Measurements from ENCODE around the gene H1-8. TPM values are rescaled to one million over a fixed set of nuclear protein-coding genes. Genes with fewer than 3 reads are reported as not detected.

H1-8 gene
- total and polyA plus RNA-seq, 9 of the 15 experiments (the other 6 are each of a cell fraction or from before 2014, with no cell fraction given) = not detected

- Histone ChIP-seq H3K27ac (ENCODE audit: extremely low read depth, low read depth, low read length) (no peak overlapping the region), H3K9me1 (ENCODE audit: control insufficient read depth, insufficient read depth, low read length) (no peaks in the 10 kb centered on the region), H3K4me2 (ENCODE audit: insufficient read depth, low read length) (no peak overlapping the region), H3K4me1 (replicated peaks in 1 of 2; ENCODE audit: control insufficient read depth in 2 of 2, insufficient read depth in 2 of 2, low read length in 2 of 2) (no peaks in the 10 kb centered on the region), H3K27me3 (ENCODE audit: control insufficient read depth in 2 of 2, insufficient read depth in 2 of 2, low read length in 2 of 2) (no peaks in the 10 kb centered on the region), H3K9ac (ENCODE audit: insufficient read depth in 1 of 2, low read depth in 2 of 2, low read length in 2 of 2) (no peak overlapping the region), H3K4me3 (no peak overlapping the region), H3K9me3 (replicated peaks; ENCODE audit: control insufficient read depth, insufficient read depth, low read depth, low read length) (no peaks in the 10 kb centered on the region), H3K36me3 (ENCODE audit: control insufficient read depth, insufficient read depth, low read length) (no peaks in the 10 kb centered on the region), H3K79me2 (ENCODE audit: control insufficient read depth, insufficient read depth, low read length) (no peaks in the 10 kb centered on the region), H2AFZ (ENCODE audit: low read depth, low read length) (no peak overlapping the region), H4K20me1 (replicated peaks; ENCODE audit: control insufficient read depth, insufficient read depth, low read length) (no peaks in the 10 kb centered on the region)
- POLR2A ChIA-PET = no interaction called here
- no TSS peak for BruUV-seq (replicated peaks)
- CTCF ChIA-PET (ENCODE audit: low intra/inter-chr PET ratio) = no interaction called here
- in situ Hi-C loops (cut with MboI) = no loop called here
- FAIRE-seq = no peak
- no CpG with 5 or more reads among the region's 6 CpGs for WGBS (ENCODE audit: insufficient coverage, low coverage, missing lambda C conversion rate)
- no peak for ATAC-seq
- no peak for DNase-seq (ENCODE audit: extremely low read depth in 1 of 4, low spot score in 3 of 4)
- intact Hi-C loops (cut with micrococcal nuclease) = no loop called here
- TF ChIP-seq HCFC1 (IDR thresholded peaks at IDR 0.05; ENCODE audit: low read depth, low read length) = no peak
- TF ChIP-seq ATF6 (CRISPR knock-in tag; IDR thresholded peaks at IDR 0.05) = no peak
- TF ChIP-seq ZNF3 (CRISPR knock-in tag; IDR thresholded peaks at IDR 0.05) = no peak
- TF ChIP-seq ZNF79 (CRISPR knock-in tag; IDR thresholded peaks at IDR 0.05; ENCODE audit: low read depth) = no peak
- no peak for TF ChIP-seq TOE1 (IDR thresholded peaks at IDR 0.05; ENCODE audit: borderline replicate concordance)
- no peak for TF ChIP-seq TOE1 (CRISPR knock-in tag; IDR thresholded peaks at IDR 0.05; ENCODE audit: borderline replicate concordance, low read depth)
- TF ChIP-seq CCNT2 (IDR thresholded peaks at IDR 0.05; ENCODE audit: borderline replicate concordance, extremely low read depth, insufficient read length, low read depth, low read length) = no peak
- no peak for TF ChIP-seq ZBTB49 (CRISPR knock-in tag; IDR thresholded peaks at IDR 0.05; ENCODE audit: borderline replicate concordance)
- TF ChIP-seq NFIC (IDR thresholded peaks at IDR 0.05) = no peak
- TF ChIP-seq KDM5B (IDR thresholded peaks at IDR 0.05; ENCODE audit: insufficient replicate concordance, low read depth, low read length) = no peak
- TF ChIP-seq HINFP (tag; conservative IDR thresholded peaks at IDR 0.05; ENCODE audit: low read depth) = no peak
- TF ChIP-seq ETV6 (IDR thresholded peaks at IDR 0.05; ENCODE audit: borderline replicate concordance in 1 of 2, low read depth in 2 of 2, low read length in 1 of 2) = no peak
- no peak for TF ChIP-seq ETV6 (CRISPR knock-in tag; IDR thresholded peaks at IDR 0.05; ENCODE audit: borderline replicate concordance)
- TF ChIP-seq ZNF41 (CRISPR knock-in tag; conservative IDR thresholded peaks at IDR 0.05) = no peak
- no peak for TF ChIP-seq ZNF644 (tag; IDR thresholded peaks at IDR 0.05; ENCODE audit: low read depth)
Observed at GRCh38 chr3:129514563-129514962, 28.4 kb upstream of the H1-8 start.
